Fibroblast of villous mesenchyme (primary cell): ENCODE measurements around the gene ABCG1. TPM values are rescaled to one million over a fixed set of nuclear protein-coding genes. Genes with fewer than 3 reads are reported as not detected.

Source experiments
- DNase-seq: peaks from one replicate; pipeline ENCODE4 v3.0.0-alpha.2; 2010; ENCODE audit warnings: low read depth
- H3K4me3 ChIP-seq: 2 replicates; pipeline ENCODE4 v1.5.1; 2011; ENCODE audit warnings: low read depth, mild to moderate bottlenecking, low read length
- total RNA-seq: library from RNA; depleted of rRNA; stranded (reverse); fragments of >200 nt; gene quantifications from 2 replicates; pipeline ENCODE4 v1.2.3, GENCODE V29; 2012
- TF ChIP-seq, protein P1 (sequence below): IDR thresholded peaks from 2 replicates; pipeline ENCODE4 v1.5.1; 2012; ENCODE audit warnings: low read depth, mild to moderate bottlenecking, low read length; ENCODE audit not compliant: insufficient read depth

The ABCG1 gene
- total RNA-seq, 1 donor = 0.43 TPM

DNA sequence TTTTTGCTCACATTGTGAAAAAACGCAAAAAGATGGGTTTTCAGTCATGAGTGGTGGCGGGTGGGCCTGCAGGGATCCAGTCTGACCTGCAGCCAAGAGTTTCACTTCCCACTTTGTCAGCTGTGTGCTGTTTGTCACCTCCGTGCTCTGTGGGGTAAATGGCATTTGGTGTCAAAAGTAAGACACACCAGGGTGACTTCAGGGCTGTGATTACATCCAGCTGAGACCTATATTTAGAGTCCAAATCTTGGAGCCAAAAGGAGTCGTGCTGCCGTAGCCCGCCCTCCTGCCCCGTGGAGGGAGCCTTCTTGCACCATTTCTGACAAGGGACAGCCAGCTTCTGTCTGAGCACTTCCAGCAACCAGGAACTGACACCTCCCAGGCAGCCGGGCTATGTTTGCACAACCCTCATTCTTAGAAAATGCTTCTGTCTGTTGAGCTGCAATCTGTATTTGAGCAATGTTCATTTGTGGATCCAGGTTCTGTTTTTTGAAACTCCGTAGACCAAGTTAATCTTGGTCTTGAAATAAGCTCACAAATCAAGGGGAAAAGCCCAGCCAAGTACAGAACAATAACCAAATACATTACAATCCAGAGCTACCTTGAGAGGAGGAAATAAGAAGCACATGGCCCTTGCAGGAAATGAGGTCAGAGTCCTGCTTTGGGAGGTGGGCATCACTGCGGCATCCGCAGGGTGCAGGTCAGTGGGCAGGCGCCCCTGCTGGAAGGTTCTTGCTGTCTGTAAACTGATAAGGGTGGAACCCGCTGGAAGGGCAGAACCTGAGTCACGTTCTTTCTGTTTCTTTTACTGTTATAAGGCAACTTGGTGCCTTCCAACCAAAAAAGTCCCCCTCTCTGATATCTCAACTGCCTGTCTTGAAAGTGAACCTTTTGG, 14.4 kb downstream of the ABCG1 start:
- TF ChIP-seq, protein P1, sequence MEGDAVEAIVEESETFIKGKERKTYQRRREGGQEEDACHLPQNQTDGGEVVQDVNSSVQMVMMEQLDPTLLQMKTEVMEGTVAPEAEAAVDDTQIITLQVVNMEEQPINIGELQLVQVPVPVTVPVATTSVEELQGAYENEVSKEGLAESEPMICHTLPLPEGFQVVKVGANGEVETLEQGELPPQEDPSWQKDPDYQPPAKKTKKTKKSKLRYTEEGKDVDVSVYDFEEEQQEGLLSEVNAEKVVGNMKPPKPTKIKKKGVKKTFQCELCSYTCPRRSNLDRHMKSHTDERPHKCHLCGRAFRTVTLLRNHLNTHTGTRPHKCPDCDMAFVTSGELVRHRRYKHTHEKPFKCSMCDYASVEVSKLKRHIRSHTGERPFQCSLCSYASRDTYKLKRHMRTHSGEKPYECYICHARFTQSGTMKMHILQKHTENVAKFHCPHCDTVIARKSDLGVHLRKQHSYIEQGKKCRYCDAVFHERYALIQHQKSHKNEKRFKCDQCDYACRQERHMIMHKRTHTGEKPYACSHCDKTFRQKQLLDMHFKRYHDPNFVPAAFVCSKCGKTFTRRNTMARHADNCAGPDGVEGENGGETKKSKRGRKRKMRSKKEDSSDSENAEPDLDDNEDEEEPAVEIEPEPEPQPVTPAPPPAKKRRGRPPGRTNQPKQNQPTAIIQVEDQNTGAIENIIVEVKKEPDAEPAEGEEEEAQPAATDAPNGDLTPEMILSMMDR = peak; percentile 24
- peak; percentile 79 for DNase-seq
- H3K4me3 ChIP-seq = no peak overlapping the region

DNA sequence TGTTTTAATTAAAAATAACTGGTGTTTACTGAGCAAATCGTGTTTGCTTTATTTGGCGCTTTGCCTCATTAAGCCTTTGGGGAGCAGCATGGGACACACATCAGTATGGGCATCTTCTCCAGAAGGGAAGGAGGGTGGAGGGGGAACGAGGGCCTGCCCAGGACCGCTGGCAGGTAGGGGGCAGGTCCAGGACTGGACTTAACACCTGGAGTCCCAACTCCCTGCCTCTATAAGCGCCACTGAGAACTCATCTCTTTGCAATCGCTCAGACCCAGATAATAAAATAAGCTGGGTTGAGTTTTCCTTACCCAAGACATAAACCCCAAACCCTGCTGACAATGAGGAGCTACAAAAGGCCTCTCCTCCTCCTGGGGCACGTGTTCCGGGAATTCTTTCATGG, 15.1 kb downstream of the ABCG1 start:
- H3K4me3 ChIP-seq = no peak overlapping the region
- no peak for DNase-seq
- TF ChIP-seq, protein P1 = no peak

DNA sequence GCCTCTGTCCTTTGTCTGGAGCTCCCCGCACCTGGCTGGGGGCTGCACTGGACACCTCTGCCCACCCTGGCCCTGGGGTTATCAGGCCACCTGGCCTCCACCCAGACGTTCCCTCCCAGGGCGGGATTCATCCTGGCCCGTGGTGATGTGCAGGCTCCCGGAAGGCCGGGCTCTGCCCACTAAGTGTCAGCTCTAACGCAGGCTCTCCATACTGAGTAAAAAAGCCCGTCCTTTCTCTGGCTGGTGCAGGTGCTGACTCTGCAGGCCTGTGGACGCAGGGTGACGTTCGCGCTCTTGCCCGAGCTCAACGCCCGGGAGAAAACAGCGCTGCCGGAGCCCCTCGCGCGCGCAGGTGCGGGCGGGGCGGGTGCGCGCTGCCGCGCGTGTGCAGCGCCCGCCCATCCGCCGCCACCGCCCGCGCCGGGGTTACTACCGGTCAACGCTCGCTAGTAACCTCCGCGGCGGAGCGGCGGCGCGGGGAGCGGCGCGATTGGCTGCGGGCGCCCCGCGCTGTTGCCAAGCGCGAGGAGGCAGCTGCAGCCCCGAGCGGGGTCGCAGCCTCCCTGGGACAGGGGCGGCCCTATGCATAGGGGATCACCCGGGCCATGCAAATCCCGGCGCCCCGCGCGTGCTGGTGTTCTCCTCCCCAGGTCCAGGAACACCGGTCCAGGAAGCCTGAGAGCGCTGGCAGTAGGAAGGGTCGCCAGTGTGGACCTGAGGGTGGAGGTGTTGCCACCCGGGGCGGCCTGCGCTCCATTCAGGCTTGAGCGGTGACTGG, 15.7 kb downstream of the ABCG1 start:
- DNase-seq = peak; percentile 38
- H3K4me3 ChIP-seq = peak overlapping the region; percentile 45
- TF ChIP-seq, protein P1 = no peak

DNA sequence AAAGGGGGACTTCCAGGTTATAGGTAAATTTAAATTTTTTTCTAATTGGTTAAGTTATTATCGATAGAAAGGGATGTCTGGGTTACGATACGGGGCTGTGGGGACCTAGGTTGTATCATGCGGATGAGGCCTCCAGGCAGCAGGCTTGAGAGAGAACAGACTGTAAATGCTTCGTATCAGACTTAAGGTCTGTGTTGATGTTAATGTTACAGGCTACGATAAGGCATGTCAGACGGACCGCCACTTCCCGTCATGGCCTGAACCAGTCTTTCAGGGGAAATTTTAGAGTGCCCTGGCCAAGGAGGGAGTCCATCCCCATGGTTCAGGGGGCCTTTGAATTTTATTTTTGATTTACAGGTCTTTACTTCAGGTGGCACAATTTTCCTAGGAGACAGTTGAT, 16.7 kb downstream of the ABCG1 start:
- H3K4me3 ChIP-seq = no peak overlapping the region
- DNase-seq = peak; percentile 69

DNA sequence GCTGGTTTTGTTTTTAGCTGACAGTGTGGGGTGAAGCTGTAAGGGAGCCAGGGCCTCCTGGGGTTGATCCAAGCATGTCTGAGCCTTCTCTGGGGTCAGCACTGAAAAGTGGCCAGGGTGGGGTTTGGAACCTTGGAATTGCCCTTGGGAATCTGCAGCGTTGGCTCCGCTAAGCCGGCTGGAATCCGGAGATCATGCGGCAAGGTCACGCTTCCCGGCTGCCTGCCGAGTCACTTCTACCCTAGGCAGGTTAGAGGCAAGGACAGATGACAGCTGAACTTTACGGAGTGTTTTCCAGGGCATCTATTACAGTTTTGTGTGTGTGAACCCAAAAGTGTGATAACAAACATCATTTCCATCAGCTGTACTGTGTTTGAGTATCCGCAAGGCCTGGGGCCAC, 17.1 kb downstream of the ABCG1 start:
- no peak overlapping the region for H3K4me3 ChIP-seq
- TF ChIP-seq, protein P1 = no peak
- DNase-seq = no peak

More for the DNA sequence above, 16.7 kb downstream of the ABCG1 start:
- TF ChIP-seq, protein P1 = no peak

DNA sequence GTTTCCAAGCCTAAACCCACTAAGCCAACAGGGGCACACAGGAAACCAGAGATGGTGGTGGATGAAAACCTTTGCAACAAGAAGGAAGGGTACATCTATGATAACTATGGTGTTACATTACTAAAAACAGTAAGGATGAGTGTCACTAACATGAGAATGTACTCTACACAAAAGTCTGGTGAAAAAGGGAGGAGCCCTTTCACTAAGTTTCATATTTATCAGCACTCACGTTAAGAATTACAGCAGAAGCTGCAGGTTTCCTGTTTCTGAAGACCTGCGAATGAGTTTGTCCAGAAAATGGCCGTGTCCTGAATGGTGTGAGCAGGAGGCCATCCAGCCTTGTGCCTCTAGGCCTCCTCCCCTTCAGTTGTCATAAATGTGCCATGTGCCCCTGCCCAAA, 17.8 kb downstream of the ABCG1 start:
- no peak for DNase-seq
- no peak overlapping the region for H3K4me3 ChIP-seq
- TF ChIP-seq, protein P1 = no peak
